CD4-positive, alpha-beta T cell treated with Interleukin-6 for 4 hours (primary cell): ENCODE results near the gene LTBP2.

Source experiments
- DNase-seq: peaks from one replicate; pipeline ENCODE4 v3.0.0-alpha.2; 2020; ENCODE audit warnings: mixed read lengths

The LTBP2 gene

DNA sequence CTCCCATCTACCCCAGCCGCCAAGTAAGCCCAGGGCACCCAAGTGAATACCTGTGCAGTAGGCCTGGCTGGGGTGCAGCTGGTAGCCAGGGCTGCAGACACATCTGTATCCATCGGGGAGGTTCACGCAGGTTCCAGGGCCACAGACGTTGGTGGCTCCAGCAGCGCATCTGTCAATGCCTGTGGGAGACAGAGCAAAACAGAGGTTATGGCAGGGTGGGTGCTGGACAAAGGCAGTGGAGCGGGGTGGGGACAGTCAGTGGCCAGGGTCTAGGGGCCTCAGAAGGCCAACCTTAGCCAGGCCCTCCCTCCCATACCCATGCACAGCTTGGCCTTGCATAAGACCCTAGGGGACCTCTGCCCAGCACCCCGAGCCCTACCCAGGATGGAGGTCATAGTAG is 89.3 kb downstream of the LTBP2 start:
- no peak for DNase-seq

GRCh38 chr14:74521756-74522155 is 90.3 kb downstream of the LTBP2 start:
- no peak for DNase-seq

GRCh38 chr14:74519316-74520074 is 92.5 kb downstream of the LTBP2 start:
- DNase-seq: no peak

DNA sequence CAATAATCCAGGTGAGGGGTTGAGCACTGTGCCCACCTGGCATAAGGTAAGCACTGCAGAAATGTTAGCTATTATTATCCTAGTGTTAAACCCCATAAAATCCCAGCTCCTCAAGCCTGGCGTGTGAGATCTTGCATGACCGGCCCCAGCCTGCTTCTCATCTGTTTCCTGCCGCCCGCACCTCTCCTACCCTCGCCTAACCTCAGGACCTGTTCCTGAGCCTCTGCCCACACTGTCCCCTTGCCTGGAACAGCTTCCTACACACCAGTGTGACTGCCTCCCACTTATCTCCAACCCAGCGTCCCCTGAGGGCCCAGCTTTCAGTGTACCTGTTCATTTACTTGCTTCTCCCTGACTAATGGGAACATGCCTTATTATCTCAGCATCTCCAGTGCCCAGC is 93.8 kb downstream of the LTBP2 start:
- DNase-seq: no peak

- no peak for DNase-seq
These were observed 94.3 kb downstream of the LTBP2 start for GRCh38 chr14:74517731-74518130.

- no peak for DNase-seq
These were observed 95.4 kb downstream of the LTBP2 start for GRCh38 chr14:74516451-74517160.

- no peak for DNase-seq
These were observed 96.1 kb downstream of the LTBP2 start for GRCh38 chr14:74515891-74516412.

- peak; percentile 28 for DNase-seq
These were observed 97.5 kb downstream of the LTBP2 start for GRCh38 chr14:74514471-74514941.

- no peak for DNase-seq
These were observed 99.8 kb downstream of the LTBP2 start for GRCh38 chr14:74511966-74512830.

DNA sequence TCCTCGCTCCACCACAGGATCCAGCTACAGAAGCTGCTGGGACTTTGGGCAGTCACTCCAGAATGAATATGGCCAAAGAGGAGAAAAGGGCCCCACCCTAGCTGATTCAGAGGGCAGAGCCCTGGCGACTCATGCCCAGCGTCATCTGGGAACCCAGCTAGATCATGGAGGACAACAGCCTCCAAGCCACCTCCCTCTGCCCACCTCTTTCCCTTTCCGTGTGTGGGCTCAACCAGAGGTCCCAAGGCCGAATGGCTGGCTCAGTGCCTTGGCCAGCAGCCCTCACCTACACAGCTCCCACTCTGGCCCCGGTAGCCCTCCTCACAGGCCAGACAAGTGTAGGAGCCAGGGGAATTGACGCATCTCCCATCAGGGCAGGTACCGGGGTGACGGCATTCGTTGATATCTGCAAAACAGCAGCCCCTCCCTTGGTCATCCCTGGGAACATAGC is 101.1 kb downstream of the LTBP2 start:
- DNase-seq: no peak

GRCh38 chr14:74510223-74510931 is 101.7 kb downstream of the LTBP2 start:
- DNase-seq: no peak

- no peak for DNase-seq
These were observed 102.3 kb downstream of the LTBP2 start for GRCh38 chr14:74509587-74510222.

DNA sequence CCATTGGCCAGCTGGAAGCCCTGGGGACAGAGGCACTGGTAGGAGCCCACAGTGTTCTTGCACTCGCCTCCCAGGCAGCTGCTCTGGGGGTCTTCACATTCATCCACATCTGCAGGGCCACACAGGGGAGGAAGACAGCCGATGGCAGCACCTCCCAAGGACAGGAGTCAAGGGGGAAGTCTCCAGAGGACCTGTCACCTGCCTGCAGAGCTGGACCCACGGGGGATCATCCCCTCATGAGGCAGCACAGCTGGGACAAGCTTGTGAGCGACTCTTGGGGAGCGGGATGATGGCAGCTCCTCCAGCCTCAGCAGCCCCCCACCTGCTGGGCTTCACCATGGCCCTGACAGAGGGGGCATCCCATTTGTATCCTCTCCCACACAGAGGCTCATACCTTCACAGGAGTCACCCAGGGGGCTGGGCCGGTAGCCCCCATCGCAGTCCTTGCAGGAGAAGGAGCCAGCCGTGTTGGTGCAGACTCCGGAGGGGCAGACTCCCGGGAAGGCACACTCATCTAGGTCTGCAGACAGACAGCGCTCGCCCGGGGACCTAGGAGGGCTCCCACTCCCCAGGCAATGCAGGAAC is 103.1 kb downstream of the LTBP2 start:
- no peak for DNase-seq

DNA sequence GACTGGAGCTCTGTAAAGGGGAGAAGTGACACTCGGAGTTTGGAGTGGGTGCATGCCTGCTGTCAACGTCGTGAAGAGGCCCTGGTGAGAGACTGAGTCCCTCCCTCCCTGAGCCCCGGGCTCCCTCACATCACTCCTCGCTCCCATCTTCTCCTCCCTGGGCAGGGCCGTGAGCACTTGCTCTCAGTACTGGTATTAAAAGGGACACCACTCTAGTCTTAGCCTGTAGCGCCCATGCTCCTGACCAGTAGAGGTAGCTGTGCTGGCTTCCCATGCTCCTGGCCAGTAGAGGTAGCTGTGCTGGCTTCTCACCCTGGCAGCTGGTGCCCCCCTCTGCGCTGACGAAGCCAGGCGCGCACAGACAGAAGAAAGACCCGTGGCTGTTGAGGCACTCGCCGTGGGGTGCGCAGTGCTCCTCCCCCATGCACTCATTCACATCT is 103.7 kb downstream of the LTBP2 start:
- DNase-seq: no peak

DNA sequence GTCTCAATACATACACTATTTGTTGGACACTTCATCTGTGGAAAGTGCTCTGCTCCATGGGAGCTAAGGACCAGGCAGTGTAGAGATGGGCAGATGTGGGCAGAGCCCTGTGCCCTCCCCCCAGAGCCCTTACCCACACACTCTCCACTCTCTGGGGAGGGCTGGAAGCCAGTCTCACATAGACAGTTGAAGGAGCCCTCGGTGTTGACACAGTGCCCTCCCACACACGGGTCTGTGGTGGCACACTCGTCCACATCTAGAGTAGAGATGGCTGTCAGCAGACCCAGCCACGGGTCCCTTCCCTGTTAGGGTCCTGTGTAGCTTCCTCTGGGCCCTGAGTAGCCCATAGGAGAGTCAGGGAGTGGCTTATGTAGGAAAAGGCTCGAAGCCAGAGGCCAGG is 104.2 kb downstream of the LTBP2 start:
- no peak for DNase-seq

- no peak for DNase-seq
These were observed 105.0 kb downstream of the LTBP2 start for GRCh38 chr14:74507085-74507484.

GRCh38 chr14:74506411-74506851 is 105.6 kb downstream of the LTBP2 start:
- no peak for DNase-seq

GRCh38 chr14:74505831-74506230 is 106.2 kb downstream of the LTBP2 start:
- no peak for DNase-seq

GRCh38 chr14:74504874-74505720 is 106.9 kb downstream of the LTBP2 start:
- DNase-seq: no peak

GRCh38 chr14:74504412-74504811 is 107.6 kb downstream of the LTBP2 start:
- no peak for DNase-seq
